Activated CD8-positive, alpha-beta memory T cell treated with anti-CD3 and anti-CD28 coated beads for 4 hours (primary cell): ENCODE results near the gene RADIL.

Experiments used
- DNase-seq, 2 donors: peaks; one replicate each; pipeline ENCODE4 v3.0.0-alpha.2; 2020; ENCODE audit warnings: low read depth in 2 of 2

The RADIL gene

DNA sequence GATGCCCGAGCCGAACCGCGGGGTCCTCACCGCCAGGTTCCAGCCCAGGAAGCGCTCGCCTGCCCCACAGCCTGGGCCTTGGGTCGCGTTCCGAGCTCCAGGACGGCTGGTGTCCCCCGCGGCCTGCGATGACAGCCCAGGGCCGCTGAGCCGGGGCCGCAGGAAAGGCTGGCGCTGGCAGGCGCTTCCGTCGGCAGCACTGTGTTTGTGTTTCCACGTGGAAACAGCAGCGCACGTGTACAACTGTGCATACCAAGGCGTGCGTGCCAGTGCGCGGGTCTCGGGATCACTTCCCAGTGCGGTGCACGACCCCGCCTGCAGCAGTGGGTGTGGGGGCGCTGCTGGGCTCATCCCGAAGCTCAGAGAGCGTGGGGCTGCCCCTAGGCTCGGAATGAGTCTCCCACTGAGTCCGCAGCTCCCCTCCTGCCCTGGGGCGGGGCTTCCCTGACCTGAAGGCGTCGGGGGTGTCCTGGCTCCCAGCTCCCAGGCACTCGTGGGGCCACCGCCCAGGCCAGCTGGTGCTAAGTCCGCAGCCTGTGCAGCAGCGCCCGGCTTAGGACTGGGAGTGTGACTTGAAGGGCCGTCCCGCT lies 90.9 kb downstream of the RADIL start:
- no peak for DNase-seq

DNA sequence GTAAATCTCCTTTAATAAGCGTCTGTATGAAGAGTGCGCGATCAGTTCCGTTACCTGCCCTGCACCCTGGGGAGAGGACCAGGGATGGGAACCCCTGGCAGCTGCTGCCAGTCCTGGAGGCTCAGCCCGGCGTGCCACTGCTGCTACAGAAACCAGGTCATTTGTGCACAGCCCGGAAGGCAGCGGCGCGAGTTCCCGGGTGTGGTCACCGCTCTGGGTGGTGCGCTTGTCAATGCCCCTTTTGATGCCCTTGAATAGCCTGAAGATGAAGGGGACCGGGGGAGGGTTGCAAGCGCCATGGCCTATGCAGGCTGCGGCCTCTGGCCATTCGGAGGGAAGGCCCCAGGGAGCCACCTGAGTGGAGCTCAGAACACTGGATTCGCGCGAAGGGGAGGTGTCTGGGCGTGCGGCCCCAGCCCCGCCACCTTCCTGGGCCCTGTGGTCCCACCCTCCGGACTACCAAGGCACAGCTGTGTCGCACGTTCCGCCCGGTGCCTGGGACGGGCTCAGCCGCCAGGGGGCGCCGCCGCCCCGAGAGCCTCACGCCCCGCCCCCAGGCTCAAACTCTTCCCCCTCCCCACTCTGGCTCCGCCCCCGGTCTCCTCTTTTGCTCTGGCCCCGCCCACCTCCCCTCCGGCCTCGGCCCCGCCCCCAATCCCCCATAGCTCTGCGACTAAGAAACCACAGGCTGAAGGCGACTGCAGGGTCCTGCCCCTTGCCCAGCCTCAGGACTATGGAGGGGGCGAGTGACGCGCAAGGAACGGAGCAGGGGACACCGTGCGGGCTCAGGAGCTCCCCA lies 91.6 kb downstream of the RADIL start:
- DNase-seq, result peak; percentile 60 to 65

- DNase-seq, result no peak
Measured at GRCh38 chr7:4791101-4791737, 92.3 kb downstream of the RADIL start.

DNA sequence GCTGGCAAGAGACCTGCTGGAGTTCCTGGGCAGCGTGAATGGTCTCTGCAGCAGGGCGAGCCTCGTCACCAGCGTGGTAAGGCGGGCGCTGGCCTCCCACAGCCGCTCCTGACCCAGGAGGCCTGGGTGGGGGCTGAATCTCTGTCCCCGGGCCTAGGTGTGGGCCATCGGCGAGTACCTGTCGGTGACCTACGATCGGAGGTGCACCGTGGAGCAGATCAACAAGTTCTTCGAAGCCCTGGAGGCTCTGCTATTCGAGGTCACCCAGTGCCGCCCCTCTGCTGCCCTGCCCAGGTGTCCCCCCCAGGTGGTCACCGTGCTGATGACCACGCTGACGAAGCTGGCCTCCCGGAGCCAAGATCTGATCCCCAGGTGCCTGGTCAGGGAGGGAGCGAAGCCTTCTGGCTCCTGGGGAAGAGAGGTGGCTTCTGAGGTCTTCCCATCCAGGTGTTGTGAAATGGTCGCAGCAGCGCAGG lies 93.0 kb downstream of the RADIL start:
- DNase-seq, result no peak

- DNase-seq, result no peak
Measured at GRCh38 chr7:4790078-4790465, 93.4 kb downstream of the RADIL start.

DNA sequence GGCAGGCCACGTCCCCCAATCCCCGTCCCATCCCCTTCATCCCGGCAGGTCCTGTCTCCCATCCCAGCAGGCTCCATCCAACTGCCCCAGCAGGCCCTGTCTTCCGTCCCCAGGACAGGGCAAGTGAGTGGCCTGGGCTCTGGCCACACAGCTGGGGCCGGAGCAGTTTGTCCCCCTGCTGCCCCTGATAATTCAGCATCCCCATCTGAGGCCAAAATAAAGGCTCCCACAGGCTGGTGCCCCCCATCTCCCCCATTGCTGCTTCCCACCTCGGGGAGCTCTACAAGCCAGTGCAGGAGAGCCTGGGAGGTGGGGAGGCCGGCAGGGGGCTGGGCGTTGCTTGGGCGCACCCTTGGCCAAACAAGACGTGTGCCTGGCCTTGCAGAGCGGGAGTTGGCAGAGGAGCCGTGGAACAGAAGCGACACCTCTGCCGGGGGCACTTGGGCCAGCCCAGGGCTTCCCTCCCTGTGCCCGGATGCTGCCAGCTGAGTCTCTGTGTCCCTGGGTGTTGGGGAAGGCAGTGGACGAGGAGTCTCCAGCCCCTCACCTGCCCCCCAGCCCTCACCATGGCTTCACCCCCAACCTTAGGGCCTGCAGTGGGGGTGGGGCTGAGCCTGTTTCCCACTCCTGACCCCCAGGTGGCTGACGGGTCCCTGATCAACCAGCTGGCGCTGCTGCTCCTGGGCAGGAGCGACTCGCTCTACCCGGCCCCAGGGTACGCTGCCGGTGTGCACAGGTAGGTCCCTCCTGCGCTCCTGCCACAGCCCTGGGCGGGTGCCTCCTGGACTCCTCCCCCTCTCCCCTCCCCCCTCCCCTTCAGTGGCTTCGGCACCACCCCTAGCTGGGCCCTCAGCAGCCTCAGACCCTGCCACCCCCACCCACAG lies 94.1 kb downstream of the RADIL start:
- no peak for DNase-seq

DNA sequence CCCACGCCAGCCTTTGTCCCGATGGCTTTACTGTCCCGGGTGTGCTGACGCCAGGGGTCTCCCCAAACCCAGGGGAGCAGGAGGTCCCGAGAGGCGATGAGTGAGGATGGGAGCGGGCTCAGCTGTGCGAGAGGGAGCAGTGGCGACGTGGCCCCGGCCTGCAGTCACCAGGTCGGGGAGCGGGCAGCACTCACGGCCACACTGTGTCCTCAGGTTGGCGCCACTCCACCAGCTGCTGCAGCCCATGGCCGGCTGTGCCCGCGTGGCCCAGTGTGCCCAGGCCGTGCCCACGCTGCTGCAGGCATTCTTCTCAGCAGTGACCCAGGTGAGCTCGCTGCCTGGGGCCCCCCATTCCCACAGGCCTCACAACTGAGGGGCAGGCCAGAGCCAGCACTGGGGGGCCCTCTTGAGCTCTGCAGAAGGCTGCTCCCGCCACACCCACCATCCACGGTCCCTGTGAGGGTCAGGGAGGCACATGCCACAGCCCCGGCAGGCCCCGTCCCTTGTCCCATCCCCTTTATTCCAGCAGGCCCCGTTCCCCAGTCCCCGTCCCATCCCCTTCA lies 94.8 kb downstream of the RADIL start:
- no peak for DNase-seq

DNA sequence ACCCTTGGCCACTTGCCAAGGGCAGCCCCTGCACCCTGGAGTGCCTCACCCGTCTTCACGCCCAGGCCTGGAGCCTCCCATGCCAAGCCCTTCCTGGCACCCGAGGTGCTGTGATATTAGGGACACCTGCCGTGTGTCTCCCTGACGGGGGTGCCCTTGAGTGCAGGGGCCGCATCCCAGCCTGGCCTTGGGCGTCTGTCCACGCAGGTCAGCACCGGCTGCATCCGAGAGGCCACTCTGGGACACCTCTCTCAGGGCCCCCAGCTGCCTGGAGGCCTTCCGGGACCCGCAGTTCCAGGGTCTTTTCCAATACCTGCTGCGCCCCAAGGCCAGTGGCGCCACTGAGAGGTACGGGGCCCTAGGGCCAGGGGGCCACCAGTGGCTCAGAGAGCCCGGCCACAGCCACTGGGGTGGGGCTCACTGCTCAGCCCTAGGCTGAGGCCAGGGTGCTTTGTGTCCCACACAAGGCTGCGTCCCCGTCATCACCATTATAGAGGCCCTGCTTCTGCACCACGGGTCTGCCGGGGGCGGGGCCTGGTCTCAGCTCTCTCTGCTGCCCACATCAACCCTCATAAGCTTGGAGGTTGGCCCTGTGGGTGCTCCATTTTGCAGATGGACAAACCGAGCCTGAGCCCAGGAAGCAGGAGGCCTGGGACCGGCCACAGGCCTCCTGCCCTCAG lies 95.4 kb downstream of the RADIL start:
- no peak for DNase-seq

- DNase-seq, result no peak
Measured at GRCh38 chr7:4787541-4787940, 96.0 kb downstream of the RADIL start.

DNA sequence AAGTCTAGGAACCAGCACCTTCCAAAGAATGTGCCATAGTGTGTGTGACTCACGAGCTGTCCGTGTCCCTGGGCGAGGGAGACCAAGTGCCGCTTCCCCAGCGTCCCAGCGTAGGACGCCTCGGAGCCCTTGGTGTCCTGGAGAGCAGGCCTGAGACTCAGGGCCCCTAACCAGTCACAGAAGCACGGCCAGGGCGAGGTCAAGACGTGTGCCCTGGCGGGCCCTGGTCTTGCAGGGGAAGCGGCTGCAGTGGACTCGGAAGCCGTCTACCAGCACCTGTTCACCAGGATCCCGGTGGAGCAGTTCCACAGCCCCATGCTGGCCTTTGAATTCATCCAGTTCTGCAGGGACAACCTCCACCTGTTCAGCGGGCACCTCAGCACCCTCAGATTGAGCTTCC lies 97.5 kb downstream of the RADIL start:
- DNase-seq, result no peak

GRCh38 chr7:4785371-4785770 lies 98.1 kb downstream of the RADIL start:
- DNase-seq, result no peak

DNA sequence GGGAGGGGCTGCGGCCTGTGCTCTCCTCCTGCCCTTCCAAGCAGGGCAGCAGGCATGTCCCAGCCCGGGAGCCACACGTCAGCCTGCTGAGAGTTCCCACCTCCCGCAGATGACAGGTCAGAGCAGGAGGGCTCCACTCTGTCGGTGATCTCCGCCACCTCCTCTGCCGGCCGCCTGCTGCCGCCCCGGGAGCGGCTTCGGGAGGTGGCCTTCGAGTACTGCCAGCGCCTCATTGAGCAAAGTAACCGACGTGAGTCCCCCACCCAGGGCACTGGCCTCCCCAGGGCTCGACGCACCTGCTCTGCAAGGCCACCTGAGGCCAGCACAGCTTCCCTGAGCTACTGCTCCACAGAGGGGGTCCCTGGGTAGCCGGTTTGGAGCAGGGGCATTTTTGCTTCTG lies 98.7 kb downstream of the RADIL start:
- no peak for DNase-seq

GRCh38 chr7:4783762-4784351 lies 99.7 kb downstream of the RADIL start:
- no peak for DNase-seq

DNA sequence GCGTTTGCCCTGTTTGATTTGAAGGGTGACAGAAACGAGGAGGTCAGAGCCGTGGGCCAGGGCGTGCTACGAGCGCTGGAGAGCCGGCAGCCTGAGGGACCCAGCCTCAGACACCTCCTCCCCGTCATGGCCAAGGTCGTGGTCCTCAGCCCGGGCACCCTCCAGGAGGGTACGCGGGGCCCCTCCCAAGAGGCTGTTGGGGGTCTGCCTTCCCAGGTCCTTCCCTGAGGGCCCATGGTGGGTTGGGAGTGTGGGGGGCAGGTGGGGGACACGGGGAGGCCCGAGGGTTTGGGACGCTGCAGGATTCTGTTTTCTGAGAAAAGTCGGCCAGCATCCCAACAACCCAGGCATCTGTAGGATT lies 100.2 kb downstream of the RADIL start:
- DNase-seq, result no peak

DNA sequence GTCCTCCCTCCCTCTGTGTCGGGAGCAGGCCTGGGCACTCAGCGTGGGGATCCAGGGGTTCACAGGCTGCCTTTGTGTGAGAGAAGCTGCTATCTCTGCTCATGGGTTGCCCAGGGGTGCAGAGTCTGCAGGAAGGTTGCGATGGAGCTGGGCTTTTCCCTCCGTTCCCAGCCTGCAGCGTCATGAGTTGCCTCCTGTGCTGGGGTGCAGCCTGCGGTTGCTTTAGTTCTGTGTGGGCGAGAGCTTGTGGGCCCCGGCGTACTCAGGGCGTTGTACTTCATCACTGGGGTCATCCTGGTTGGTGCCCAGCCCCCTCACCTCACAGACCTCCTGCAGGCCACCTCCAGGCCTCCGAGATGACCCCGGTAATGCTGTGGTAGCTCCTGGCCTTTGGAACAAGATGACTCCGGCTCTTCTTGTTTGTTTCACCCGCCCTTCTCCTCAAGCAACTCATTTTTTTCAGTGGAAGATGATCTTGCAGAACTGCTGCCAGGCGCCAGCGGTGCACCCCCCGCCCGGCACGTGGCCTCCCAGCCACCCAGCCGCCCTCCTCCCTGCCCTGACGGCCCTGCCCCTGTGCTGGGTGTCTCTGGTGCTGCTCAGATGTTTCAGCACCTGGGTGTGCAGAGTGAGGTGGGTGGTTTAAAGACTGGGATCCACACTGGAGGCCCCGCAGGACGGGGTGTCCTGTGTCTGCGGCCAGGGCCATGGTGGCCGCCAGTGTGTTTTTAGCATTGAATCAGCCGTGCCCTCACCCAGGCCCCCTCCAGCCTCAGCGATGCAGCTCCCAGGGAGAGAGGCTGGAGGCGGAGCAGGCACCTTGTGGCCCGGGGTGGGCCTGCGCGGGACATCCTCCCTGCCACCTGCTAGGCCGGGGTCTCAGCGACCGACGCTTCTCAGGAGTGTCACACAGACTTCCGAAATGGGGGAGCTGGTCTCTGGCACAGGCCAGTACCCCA lies 100.9 kb downstream of the RADIL start:
- DNase-seq, result no peak

DNA sequence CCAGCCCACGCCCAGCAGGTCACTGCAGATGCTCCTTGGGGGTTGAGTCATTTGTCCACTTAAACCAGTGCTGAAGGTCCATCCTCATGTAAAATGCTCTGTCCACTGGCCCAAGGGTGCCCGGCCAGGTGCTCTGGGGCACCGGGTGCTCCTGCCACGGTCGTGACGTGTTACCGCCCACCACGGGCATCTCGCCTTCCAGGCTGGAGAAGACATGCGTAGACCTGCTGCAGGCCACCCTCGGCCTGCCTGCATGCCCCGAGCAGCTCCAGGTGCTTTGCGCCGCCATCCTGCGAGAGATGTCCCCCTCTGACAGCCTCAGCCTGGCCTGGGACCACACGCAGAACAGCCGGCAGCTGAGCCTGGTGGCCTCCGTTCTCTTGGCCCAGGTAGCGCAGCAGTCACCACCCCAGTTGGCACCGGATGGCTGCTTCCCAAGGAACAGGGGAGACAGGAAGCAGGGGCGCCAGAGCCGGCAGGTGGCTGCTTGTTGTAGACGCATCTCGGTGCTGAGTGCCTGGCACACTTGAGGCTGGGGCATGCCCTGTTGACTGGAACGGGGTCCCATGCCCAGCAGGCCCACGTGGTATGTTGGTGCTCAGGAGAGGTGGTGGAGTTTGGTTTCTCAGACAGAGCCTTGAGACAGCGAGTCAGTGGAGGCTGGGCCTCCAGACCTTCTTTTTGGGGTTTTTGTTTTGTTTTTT lies 102.0 kb downstream of the RADIL start:
- no peak for DNase-seq

DNA sequence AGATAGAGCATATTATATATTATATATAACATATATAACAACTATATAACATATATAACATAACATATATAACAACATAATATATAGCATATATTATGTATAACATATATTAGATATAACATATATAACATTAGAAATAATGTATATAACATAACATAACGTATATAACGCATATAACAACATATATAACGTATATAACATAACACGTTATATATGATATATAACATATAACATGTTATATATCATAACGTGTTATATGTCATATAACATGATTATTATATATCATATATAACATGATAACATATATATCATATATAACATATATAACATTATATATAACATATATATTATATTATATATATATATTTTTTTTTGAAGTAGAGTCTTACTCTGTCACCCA lies 104.4 kb downstream of the RADIL start:
- DNase-seq, result no peak

GRCh38 chr7:4775848-4776623 lies 107.5 kb downstream of the RADIL start:
- DNase-seq, result peak in 1 of 2 donors; percentile 21
